Ramos (cell line): ENCODE results near the gene MPHOSPH8.
"Not testable (repeated sequence)": the region's sequence is repeated elsewhere in the genome, so short reads cannot be mapped to it uniquely, and the experiment has no call there.

Experiments used
- in situ Hi-C: fragments of 300-500 bp; cut with MboI; formaldehyde crosslinking; loops from one replicate; pipeline ENCODE4 v1.14.3; 2022; ENCODE audit warnings: low sequenced_read_pairs; ENCODE audit not compliant: unreplicated experiment

Gene MPHOSPH8

DNA sequence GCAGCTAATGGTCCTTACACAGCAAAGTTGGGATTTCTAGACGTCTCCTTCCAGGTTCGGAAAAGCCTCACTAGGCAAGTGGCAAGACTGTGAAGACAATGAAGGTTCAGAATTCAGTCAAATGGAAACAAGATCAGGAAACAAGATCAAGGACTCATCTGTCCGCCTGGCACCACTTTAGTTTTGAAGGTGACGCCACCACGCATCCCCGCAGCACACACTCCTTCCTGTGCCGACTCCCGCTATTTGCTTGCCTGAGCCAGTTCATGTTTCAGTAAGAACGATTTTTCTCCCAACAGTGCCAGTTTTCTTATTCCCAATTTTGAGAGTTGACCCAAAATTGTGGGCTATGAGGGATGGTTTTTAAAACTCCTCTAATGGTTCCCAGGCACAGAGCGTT, 41.4 kb downstream of the MPHOSPH8 start:
- in situ Hi-C loops: no loop called here

DNA sequence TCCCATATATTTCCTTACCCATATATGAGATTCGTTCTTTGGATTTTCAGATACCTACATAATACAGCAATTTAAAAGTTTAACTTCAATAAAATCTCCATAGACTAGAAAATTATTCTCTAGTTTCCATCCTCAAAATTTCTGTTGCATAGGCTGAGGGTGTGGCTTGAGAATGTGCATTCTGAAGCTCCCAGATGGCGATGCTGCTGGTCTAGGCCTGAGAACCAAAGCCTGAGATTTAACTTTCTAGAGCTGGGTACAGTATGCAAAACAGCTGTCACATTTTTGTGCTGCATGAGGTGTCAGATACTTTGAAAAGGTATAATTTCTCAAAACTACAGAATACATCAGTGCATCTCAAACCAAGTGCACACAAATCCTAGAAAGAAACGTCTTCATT, 42.7 kb downstream of the MPHOSPH8 start:
- in situ Hi-C loops: no loop called here

DNA sequence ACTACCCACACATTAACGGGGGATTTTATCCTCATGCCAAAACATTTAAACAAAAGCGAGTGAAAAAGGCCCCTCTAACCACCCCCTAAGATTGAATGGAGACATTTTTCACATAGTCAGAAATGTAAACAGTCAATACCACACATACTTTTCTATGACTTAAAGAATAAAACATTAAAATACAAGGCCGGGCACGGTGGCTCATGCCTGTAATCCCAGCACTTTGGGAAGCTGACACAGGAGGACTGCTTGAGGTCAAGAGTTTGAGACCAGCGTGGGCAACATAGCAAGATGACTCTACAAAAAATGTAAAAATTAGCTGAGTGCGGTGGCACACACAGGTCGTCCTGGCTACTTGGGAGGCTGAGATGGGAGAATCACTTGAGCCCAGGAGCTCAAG, 47.3 kb downstream of the MPHOSPH8 start:
- in situ Hi-C loops: no loop called here

DNA sequence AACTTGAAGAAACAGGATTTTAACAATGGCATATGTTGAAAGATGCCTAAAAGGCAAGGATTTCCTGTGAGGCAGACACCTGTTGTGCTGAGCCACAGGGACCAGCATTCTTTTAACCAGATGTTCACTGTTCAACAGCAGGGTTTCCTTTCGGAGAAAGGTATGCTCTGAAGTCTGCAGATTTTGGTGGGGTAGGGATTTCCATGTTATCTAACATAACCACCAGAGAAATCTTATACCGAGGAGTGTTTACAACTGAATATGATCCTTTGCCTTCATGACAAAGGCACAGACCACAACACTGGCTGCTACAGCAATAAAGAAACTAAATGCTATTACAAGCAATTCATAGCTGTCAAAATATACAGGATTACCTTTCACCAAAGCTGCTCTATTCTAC, 48.1 kb downstream of the MPHOSPH8 start:
- in situ Hi-C loops: no loop called here

DNA sequence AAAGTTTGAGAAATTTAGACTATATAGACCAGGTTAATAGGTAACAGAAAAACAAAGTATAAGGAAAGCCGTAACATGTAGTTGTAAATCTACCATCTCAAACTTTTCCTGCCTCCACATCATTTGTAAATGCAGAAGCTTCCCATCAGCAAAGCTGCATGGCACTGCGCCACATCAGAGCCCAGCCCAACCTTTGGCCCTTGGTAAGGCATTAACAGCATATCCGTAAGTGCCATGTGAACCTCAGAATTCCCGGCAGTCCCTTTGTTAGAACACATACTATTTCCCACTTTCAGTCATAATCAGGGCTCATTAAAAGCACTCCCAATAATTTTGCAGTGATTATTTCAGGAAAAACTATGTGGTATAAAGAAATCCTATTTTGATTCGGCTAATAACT, 51.6 kb downstream of the MPHOSPH8 start:
- in situ Hi-C loops: no loop called here

DNA sequence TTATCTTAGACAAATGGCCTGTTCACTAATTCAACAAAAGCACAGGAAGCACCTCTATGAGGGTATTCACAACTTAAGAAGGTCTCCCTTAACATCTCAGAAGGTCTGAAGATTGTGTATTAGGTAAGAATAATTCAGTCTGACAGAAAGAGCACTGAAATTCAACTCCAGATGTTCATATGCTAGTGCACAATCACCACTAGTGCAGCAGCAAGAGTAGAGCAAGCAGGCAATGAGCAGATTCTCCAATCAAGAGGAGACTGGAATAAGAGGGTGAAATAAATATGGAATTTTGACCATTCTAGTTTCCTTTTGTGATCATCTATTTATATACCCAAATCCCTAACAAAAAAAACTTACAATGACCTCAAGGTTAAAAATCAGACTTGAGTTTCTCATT, 52.0 kb downstream of the MPHOSPH8 start:
- in situ Hi-C loops: no loop called here

DNA sequence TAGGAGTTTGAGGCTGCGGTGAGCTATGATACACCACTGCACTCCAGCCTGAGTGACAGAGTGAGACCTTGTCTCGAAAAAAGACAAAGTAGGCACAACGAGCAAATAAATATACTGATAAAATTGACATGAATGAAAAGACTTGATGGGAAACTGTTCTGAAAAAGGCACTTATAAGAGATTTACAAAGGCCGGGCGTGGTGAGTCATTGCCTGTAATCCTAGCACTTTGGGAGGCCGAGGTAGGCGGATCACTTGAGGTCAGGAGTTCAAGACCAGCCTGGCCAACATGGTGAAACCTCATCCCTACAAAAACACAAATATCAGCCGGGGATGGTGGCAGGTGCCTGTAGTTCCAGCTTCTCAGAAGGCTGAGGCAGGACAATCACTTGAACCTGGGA, 58.0 kb downstream of the MPHOSPH8 start:
- in situ Hi-C loops: not testable (repeated sequence)

DNA sequence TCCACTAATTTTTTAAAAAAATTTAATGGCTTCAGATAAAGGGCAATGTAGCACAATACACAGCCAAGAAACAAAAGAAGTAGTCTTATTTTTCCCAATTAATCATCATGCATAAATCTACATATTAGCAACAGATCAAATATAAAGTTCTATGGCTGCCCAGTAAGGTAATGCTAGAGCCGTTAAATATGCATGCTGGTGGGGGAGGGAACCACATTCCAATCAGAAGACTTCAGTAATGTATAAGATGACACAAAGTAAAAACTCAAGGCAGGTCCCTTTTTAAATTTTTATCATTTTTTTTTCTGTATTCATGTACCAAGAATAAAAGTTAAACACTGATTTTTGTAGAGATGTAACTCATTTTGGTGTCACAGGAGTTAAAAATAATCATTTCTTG, 62.0 kb downstream of the MPHOSPH8 start:
- in situ Hi-C loops: no loop called here

DNA sequence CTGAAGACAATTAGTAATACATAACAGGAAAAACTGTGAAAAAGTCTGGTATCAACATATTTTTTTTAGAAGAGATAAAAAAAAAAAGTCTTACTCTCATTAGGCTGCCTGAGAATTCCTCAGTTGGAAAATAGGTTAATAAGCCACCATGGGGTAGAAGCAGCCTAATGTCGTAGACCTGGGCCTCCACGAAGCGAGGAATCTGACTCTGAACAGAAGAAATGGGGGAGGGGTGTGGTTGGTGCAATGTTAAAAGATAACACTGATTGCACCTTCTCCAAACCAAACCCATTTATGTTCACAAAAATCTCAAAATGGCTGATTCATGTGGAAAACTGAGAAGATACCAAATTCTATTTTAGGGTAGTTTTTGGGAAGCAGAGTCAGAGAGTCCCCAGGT, 62.4 kb downstream of the MPHOSPH8 start:
- in situ Hi-C loops: no loop called here

DNA sequence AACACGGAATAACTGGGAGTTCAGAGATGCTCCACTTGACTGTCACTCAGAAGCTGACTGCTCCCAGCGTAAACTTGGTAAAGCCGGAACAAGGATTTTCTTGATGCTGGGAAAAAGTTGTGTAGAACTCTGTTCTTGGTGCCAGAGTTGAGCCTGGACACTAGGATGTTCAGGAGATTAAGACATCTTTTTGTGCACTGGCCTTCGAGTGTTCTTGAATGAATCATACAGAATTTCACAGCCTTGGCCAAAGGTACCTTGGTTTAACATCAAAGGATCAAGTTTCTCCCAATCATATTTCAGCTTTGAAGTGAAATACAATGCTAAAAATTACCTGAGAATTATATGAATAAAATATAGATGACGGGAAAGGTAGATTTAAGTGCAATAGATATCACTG, 67.5 kb downstream of the MPHOSPH8 start:
- in situ Hi-C loops: loop anchor here (10.0 kb wide), 1 partner anchor 496 kb away; no protein-coding TSS in a partner anchor

DNA sequence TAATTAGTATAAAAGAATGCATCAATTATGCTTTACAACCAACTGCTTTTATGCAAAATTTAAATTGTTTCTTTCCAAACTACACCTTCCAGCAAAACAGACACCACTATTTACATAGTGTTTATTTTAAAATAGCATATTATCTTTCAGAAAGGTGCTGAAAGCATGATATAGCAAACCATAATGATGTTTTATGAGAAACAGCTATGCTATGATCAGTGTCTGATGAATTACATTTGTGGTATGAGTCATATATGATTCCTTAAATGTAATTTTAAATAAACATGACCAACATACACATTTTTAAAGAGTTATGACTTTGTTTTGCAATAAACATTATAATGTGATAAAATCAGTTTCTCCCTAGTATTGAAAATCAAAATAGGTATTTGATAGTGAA, 68.2 kb downstream of the MPHOSPH8 start:
- in situ Hi-C loops: loop anchor here (10.0 kb wide), 1 partner anchor 497 kb away; no protein-coding TSS in a partner anchor

DNA sequence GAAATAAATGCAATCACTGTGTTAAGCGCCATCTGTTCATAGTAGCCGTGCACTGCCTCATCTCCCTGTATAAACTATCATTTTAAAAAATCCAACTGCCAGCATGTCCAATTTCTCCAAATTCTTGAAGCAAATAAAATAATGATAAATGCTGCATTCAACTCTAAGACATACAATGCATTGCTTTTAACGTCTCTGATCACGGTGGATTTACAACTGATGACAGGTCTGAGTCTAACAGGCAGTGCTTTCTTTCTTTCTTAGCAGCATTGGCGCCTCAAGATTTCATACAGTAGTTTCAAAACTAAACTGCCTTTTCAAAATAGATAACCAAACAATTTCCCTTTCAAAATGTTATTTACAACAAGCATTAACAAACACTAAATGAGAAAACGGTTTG, 70.8 kb downstream of the MPHOSPH8 start:
- in situ Hi-C loops: loop anchor here (10.0 kb wide), 1 partner anchor 499 kb away; no protein-coding TSS in a partner anchor

DNA sequence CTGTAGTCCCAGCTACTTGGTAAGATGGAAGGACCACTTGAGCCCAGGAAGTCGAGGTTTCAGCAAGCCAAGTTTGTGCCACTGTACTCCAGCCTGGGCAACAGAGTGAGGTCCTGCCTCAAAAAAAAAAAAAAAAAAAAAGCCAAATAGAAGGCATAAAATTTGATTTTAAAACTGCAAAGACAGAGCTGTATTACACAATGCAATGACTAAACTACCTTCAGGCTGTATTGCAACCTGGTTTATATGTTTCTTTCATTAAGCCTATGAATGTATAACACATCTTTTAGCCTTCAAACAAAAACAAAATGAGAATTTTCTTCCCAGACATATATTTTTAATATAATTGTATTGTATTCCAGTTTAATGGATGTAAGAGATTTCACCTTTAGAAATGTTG, 75.6 kb downstream of the MPHOSPH8 start:
- in situ Hi-C loops: loop anchor here (10.0 kb wide), 1 partner anchor 504 kb away; no protein-coding TSS in a partner anchor

DNA sequence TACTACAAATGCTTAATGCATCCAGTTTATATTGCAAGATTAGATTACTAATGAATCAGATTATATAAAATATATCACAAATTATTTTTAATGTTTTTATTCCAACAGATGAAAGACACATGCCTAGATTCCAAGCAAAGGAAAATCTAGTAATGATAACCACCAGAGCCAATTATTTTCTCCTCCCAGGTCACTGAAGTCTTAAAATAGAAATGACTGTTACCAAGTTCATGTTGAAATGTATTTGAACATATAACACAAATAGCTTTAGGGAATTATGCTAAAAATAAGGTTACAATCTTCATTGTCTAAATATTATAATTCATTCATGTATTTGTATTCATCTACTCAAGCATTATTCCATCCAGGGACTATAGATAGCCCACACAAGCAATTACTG, 76.3 kb downstream of the MPHOSPH8 start:
- in situ Hi-C loops: loop anchor here (10.0 kb wide), 1 partner anchor 505 kb away; no protein-coding TSS in a partner anchor

DNA sequence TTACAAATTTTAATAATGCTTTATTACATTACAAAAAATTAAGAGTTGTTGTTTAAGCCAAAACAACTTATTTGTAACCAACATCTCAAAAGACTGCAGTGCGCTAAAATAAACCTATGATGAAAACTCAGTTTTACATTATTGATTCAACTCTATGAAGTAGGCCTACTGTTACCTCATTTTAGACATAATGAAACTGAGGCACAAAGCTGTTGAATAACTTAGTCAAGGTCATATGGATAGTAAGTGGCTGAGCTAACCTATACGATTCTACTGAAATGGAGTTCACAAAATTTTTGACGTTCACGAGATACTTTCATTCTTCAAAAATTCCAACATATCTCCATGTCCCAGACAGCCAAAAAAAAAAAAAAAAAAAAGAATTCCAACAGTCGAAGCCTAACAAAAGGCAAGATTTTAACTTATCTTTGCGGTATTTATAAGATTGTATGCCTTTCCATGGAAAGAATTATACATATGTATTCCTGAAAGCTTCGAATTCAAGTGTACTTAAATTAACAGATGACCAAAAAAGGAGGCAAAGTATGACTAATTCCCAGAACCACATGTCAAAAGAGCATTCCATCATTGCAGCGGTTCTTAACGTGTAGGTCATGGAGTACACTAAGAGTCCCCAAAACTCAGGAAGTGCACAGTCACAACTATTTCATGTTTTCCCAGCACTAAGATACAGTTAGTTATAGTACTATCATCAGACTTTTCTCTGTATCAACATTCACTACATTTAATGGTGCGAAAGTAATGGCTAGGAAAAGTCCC, 79.9 kb downstream of the MPHOSPH8 start:
- in situ Hi-C loops: no loop called here

DNA sequence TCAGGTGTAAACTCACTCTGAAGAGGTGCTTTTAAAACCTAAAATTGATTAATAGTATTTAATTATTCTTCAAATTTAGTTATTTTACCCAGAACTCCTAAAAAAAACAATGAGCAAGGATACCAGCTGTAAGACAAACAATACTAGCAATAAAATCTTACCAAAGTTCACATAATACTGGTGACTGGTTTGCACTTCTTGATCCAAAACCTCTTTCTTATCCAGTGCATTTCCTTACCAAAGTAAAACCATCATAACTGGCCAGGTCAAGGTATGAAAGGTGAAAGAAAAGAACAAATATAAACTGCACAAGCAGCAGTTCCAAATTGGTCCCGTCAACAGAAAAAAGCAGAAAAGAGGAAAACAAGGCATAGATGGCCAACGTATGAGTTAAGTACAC, 86.6 kb downstream of the MPHOSPH8 start:
- in situ Hi-C loops: no loop called here
